Activated CD8-positive, alpha-beta memory T cell treated with anti-CD3 and anti-CD28 coated beads, Interleukin-2, amount 50 U/mL, for 1 hour (primary cell): Measurements from ENCODE around the gene BCAS1.

Experiments
- DNase-seq: peaks from one replicate; pipeline ENCODE4 v3.0.0-alpha.2; 2020; ENCODE audit errors: extremely low read depth

The BCAS1 gene

GRCh38 chr20:53925651-53926401, 144.6 kb downstream of the BCAS1 start:
- DNase-seq, result no peak

- DNase-seq, result no peak
Measured at GRCh38 chr20:53923566-53924369, 146.6 kb downstream of the BCAS1 start.

GRCh38 chr20:53922901-53923314, 147.5 kb downstream of the BCAS1 start:
- no peak for DNase-seq

- DNase-seq, result no peak
Measured at GRCh38 chr20:53921443-53921973, 148.9 kb downstream of the BCAS1 start.

GRCh38 chr20:53920647-53921245, 149.6 kb downstream of the BCAS1 start:
- no peak for DNase-seq

GRCh38 chr20:53919886-53920285, 150.5 kb downstream of the BCAS1 start:
- no peak for DNase-seq

- no peak for DNase-seq
Measured at GRCh38 chr20:53918949-53919361, 151.4 kb downstream of the BCAS1 start.

- no peak for DNase-seq
Measured at GRCh38 chr20:53918020-53918311, 152.4 kb downstream of the BCAS1 start.

GRCh38 chr20:53917145-53918019, 153.0 kb downstream of the BCAS1 start:
- no peak for DNase-seq

- no peak for DNase-seq
Measured at GRCh38 chr20:53916173-53916512, 154.3 kb downstream of the BCAS1 start.

- DNase-seq, result peak; percentile 94
Measured at GRCh38 chr20:53915446-53916172, 154.8 kb downstream of the BCAS1 start.

- DNase-seq, result no peak
Measured at GRCh38 chr20:53914781-53915445, 155.5 kb downstream of the BCAS1 start.

GRCh38 chr20:53914091-53914780, 156.2 kb downstream of the BCAS1 start:
- DNase-seq, result no peak

- no peak for DNase-seq
Measured at GRCh38 chr20:53911301-53911700, 159.1 kb downstream of the BCAS1 start.

- DNase-seq, result no peak
Measured at GRCh38 chr20:53910351-53911002, 159.9 kb downstream of the BCAS1 start.

GRCh38 chr20:53907968-53908751, 162.2 kb downstream of the BCAS1 start:
- DNase-seq, result no peak

- no peak for DNase-seq
Measured at GRCh38 chr20:53905820-53906191, 164.6 kb downstream of the BCAS1 start.

- DNase-seq, result no peak
Measured at GRCh38 chr20:53905019-53905819, 165.2 kb downstream of the BCAS1 start.
